SK-N-SH treated with all-trans-retinoic acid at 6 μM for 48 hours (cell line): ENCODE measurements around the gene GGT7.

Experiments used
- ATAC-seq: fragments of 200-7000 bp; cut with Tn5 transposase; 3 replicates; pipeline ENCODE4 v1.9.1; 2020; ENCODE audit warnings: mild to moderate bottlenecking, moderate library complexity
- ARNTL ChIP-seq: fragments of 450-650 bp; formaldehyde crosslinking; IDR thresholded peaks from 2 replicates; pipeline ENCODE4 v1.5.0; 2020; ENCODE audit warnings: low read depth, mild to moderate bottlenecking, moderate library complexity, borderline replicate concordance
- BACH2 ChIP-seq: fragments of 250-450 bp; sonication (Bioruptor Pico); IDR thresholded peaks from 2 replicates; pipeline ENCODE4 v1.9.0; 2021; ENCODE audit warnings: mild to moderate bottlenecking, borderline replicate concordance
- CREB5 ChIP-seq: fragments of 250-450 bp; sonication (Bioruptor Pico); IDR thresholded peaks from 2 replicates; pipeline ENCODE4 v1.5.1; 2020; ENCODE audit warnings: low read depth, mild to moderate bottlenecking, moderate library complexity
- CSDC2 ChIP-seq: fragments of 250-450 bp; sonication (Bioruptor Pico); IDR thresholded peaks from 2 replicates; pipeline ENCODE4 v1.5.0; 2020; ENCODE audit warnings: mild to moderate bottlenecking, moderate library complexity
- CSRNP3 ChIP-seq: fragments of 250-450 bp; sonication (Bioruptor Pico); IDR thresholded peaks from 2 replicates; pipeline ENCODE4 v1.5.1; 2021; ENCODE audit warnings: mild to moderate bottlenecking, moderate library complexity
- GLIS3 ChIP-seq: fragments of 250-450 bp; sonication (Bioruptor Pico); IDR thresholded peaks from 2 replicates; pipeline ENCODE4 v1.5.0; 2020; ENCODE audit warnings: mild to moderate bottlenecking, moderate library complexity
- ISL1 ChIP-seq: fragments of 250-450 bp; sonication (Bioruptor Pico); IDR thresholded peaks from 2 replicates; pipeline ENCODE4 v2.1.2; 2022; ENCODE audit warnings: mild to moderate bottlenecking, moderate library complexity
- OSR1 ChIP-seq: fragments of 250-450 bp; sonication (Bioruptor Pico); IDR thresholded peaks from 2 replicates; pipeline ENCODE4 v1.8.0; 2022; ENCODE audit warnings: moderate library complexity, mild to moderate bottlenecking, inconsistent platforms
- PPARA ChIP-seq: fragments of 250-450 bp; sonication (Bioruptor Pico); IDR thresholded peaks from 2 replicates; pipeline ENCODE4 v1.5.0; 2020; ENCODE audit warnings: mild to moderate bottlenecking, borderline replicate concordance
- RARB ChIP-seq: fragments of 250-450 bp; sonication (Bioruptor Pico); IDR thresholded peaks from 2 replicates; pipeline ENCODE4 v1.8.0; 2021; ENCODE audit warnings: mild to moderate bottlenecking, moderate library complexity
- TCF4 ChIP-seq: fragments of 250-450 bp; sonication (Bioruptor Pico); IDR thresholded peaks from 2 replicates; pipeline ENCODE4 v1.8.0; 2021; ENCODE audit warnings: mild to moderate bottlenecking, moderate library complexity, borderline replicate concordance
- TOX ChIP-seq: fragments of 250-450 bp; sonication (Bioruptor Pico); IDR thresholded peaks from 2 replicates; pipeline ENCODE4 v1.8.0; 2021; ENCODE audit warnings: mild to moderate bottlenecking, moderate library complexity, borderline replicate concordance
- TSHZ2 ChIP-seq: fragments of 250-450 bp; sonication (Bioruptor Pico); IDR thresholded peaks from 2 replicates; pipeline ENCODE4 v1.5.0; 2020; ENCODE audit warnings: mild to moderate bottlenecking, moderate library complexity
- ZC3H10 ChIP-seq: fragments of 250-450 bp; sonication (Bioruptor Pico); IDR thresholded peaks from 2 replicates; pipeline ENCODE4 v1.5.1; 2021; ENCODE audit warnings: mild to moderate bottlenecking, moderate library complexity
- ZNF565 ChIP-seq: fragments of 450-650 bp; formaldehyde crosslinking; conservative IDR thresholded peaks from 2 replicates; pipeline ENCODE4 v1.5.0; 2020; ENCODE audit warnings: low read depth, mild to moderate bottlenecking, moderate library complexity
- ZNF8 ChIP-seq: fragments of 450-650 bp; formaldehyde crosslinking; IDR thresholded peaks from 2 replicates; pipeline ENCODE4 v1.5.0; 2020; ENCODE audit warnings: mild to moderate bottlenecking, moderate library complexity

Gene GGT7

GRCh38 chr20:34798871-34799270 lies 73.8 kb downstream of the GGT7 start:
- TF ChIP-seq PPARA (CRISPR knock-in tag) = no peak
- TF ChIP-seq, all 23 proteins: peak for 0
- no peak for ATAC-seq

GRCh38 chr20:34798328-34798727 lies 74.3 kb downstream of the GGT7 start:
- no peak for ATAC-seq
- TF ChIP-seq GLIS3 (CRISPR knock-in tag) (no peak), BACH2 (no peak), ZNF565 (CRISPR knock-in tag) (no peak), ARNTL (CRISPR knock-in tag) (no peak), CREB5 (CRISPR knock-in tag) (no peak), OSR1 (no peak), TOX (no peak), CSDC2 (CRISPR knock-in tag) (no peak)

- TF ChIP-seq ISL1 (CRISPR knock-in tag) (no peak), CREB5 (CRISPR knock-in tag) (no peak), CSDC2 (CRISPR knock-in tag) (no peak), ZNF565 (CRISPR knock-in tag) (no peak), TSHZ2 (CRISPR knock-in tag) (no peak), RARB (CRISPR knock-in tag) (no peak), GLIS3 (CRISPR knock-in tag) (no peak), TOX (no peak), CSRNP3 (CRISPR knock-in tag) (no peak), ZNF8 (CRISPR knock-in tag) (no peak), TCF4 (no peak), ZC3H10 (no peak)
- TF ChIP-seq, all 23 proteins: peak for 0
- ATAC-seq = no peak
Observed at GRCh38 chr20:34797012-34797995, 75.4 kb downstream of the GGT7 start.
